Sigmoid colon (tissue), 7 donors: ENCODE measurements around the gene TNFAIP8. TPM values are rescaled to one million over a fixed set of nuclear protein-coding genes. Genes with fewer than 3 reads are reported as not detected.
A peak's percentile ranks its signal among the peaks of the same experiment; 100 is the strongest.

Experiments used
- DNase-seq: peaks from one replicate; pipeline ENCODE4 v3.0.0-alpha.2; 2019
- H3K27ac ChIP-seq, 4 donors: fragments of 200-600 bp; sonication (generic); one replicate each; pipeline ENCODE4 v1.5.1; 2016 to 2019; ENCODE audit warnings: mild to moderate bottlenecking in 1 of 4
- H3K27me3 ChIP-seq, 3 donors: fragments of 200-600 bp; sonication (generic); one replicate each; pipeline ENCODE4 v1.5.1; 2019; ENCODE audit warnings: mild to moderate bottlenecking in 1 of 3
- H3K36me3 ChIP-seq, 4 donors: fragments of 200-600 bp; sonication (generic); one replicate each; pipeline ENCODE4 v1.5.1; 2016 to 2019
- H3K4me1 ChIP-seq, 4 donors: fragments of 200-600 bp; sonication (generic); one replicate each; pipeline ENCODE4 v1.5.1; 2017 to 2019
- H3K4me3 ChIP-seq, 4 donors: fragments of 200-600 bp; sonication (generic); one replicate each; pipeline ENCODE4 v1.5.1; 2017 to 2019; ENCODE audit warnings: mild to moderate bottlenecking in 2 of 4, moderate library complexity in 1 of 4
- H3K9me3 ChIP-seq, 4 donors: fragments of 200-600 bp in 3 of 4; sonication (generic) in 3 of 4; one replicate each; pipeline versions ENCODE4 v1.5.1 to v1.6.1; 2013 to 2019
- CTCF ChIP-seq, 4 experiments: fragments of 450-650 bp in 3 of 4; fragments of 200-600 bp in 1 of 4; IDR thresholded peaks; one replicate each; pipeline ENCODE4 v1.5.1; 2016 to 2019; ENCODE audit warnings: antibody characterized with exemption in 4 of 4, mild to moderate bottlenecking in 3 of 4, moderate library complexity in 2 of 4
- EP300 ChIP-seq, 4 donors: sonication (generic); formaldehyde crosslinking; IDR thresholded peaks; one replicate each; pipeline ENCODE4 v1.6.1; 2017; ENCODE audit warnings: antibody characterized with exemption in 4 of 4
- POLR2A ChIP-seq, 2 donors: fragments of 450-650 bp; IDR thresholded peaks; one replicate each; pipeline ENCODE4 v1.6.1; 2016; ENCODE audit warnings: antibody characterized with exemption in 2 of 2, mild to moderate bottlenecking in 2 of 2, moderate library complexity in 2 of 2
- POLR2AphosphoS5 ChIP-seq, 4 donors: sonication (generic); formaldehyde crosslinking; IDR thresholded peaks; one replicate each; pipeline ENCODE4 v1.6.1; 2017; ENCODE audit warnings: antibody characterized with exemption in 4 of 4
- WGBS, 2 donors: extraction: QIAGEN DNeasy Blood & Tissue Kit; methylation state at CpG; one replicate each; pipeline ENCODE4 v1.1.7; 2013; 5-methylcytosine and 5-hydroxymethylcytosine counted together
- intact Hi-C: fragments of 100-400 bp; cut with DNase I; formaldehyde crosslinking; loops from one replicate; pipeline ENCODE4 v1.15.1; 2023
- polyA plus RNA-seq, 3 donors: library from polyadenylated mRNA; stranded (reverse); fragments of 200-250 nt; gene quantifications; one replicate each; pipeline ENCODE4 v1.2.3, GENCODE V29; 2013
- total RNA-seq, 4 donors: library from RNA; depleted of rRNA; stranded (reverse); fragments of >200 nt; gene quantifications; one replicate each; pipeline ENCODE4 v1.1.0, GENCODE V29; 2016
- donor health status: healthy with polysubstance abuse.
- donor health status: Bipolar disorder and iron deficiency.
- donor health status: healthy.

Gene TNFAIP8
- total and polyA plus RNA-seq, 7 donors: 6.9 to 55.8 (median 14.8) TPM

- 81 to 86% methylated on average over 7 of the region's 7 CpGs for WGBS, 2 donors
- no peaks in the 10 kb centered on the region for H3K36me3 ChIP-seq
- TF ChIP-seq POLR2AphosphoS5 (IDR thresholded peaks at IDR 0.05) (no peak), POLR2A (IDR thresholded peaks at IDR 0.05) (no peak), EP300 (IDR thresholded peaks at IDR 0.05) (no peak), CTCF (IDR thresholded peaks at IDR 0.05) (no peak)
- intact Hi-C loops: no loop called here
- H3K9me3 ChIP-seq: no peaks in the 10 kb centered on the region
- DNase-seq: no peak
- H3K4me3 ChIP-seq: no peak overlapping the region
- H3K27me3 ChIP-seq: no peaks in the 10 kb centered on the region
- no peak overlapping the region for H3K27ac ChIP-seq
- no peaks in the 10 kb centered on the region for H3K4me1 ChIP-seq
Measured at GRCh38 chr5:119322312-119322947, 33.4 kb upstream of the TNFAIP8 start.

GRCh38 chr5:119322948-119323537, 32.8 kb upstream of the TNFAIP8 start:
- no peak for DNase-seq
- intact Hi-C loops: no loop called here
- no peak overlapping the region for H3K27ac ChIP-seq
- no peaks in the 10 kb centered on the region for H3K27me3 ChIP-seq
- no peak for TF ChIP-seq POLR2A (IDR thresholded peaks at IDR 0.05)
- no peak for TF ChIP-seq POLR2AphosphoS5 (IDR thresholded peaks at IDR 0.05)
- no peak for TF ChIP-seq CTCF (IDR thresholded peaks at IDR 0.05)
- no peak for TF ChIP-seq EP300 (IDR thresholded peaks at IDR 0.05)
- no peak overlapping the region for H3K4me3 ChIP-seq
- H3K36me3 ChIP-seq: no peaks in the 10 kb centered on the region
- H3K9me3 ChIP-seq: no peaks in the 10 kb centered on the region
- WGBS, 2 donors: 74 to 89% methylated on average over 3 of the region's 3 CpGs
- peaks cover 0 to 4% (median 3%) of the 10 kb centered on the region in 4 donors for H3K4me1 ChIP-seq

GRCh38 chr5:119323601-119324000, 32.2 kb upstream of the TNFAIP8 start:
- TF ChIP-seq EP300 (IDR thresholded peaks at IDR 0.05) (no peak), CTCF (IDR thresholded peaks at IDR 0.05) (no peak), POLR2AphosphoS5 (IDR thresholded peaks at IDR 0.05) (no peak), POLR2A (IDR thresholded peaks at IDR 0.05) (no peak)
- DNase-seq: no peak
- no peaks in the 10 kb centered on the region for H3K9me3 ChIP-seq
- H3K4me3 ChIP-seq: no peak overlapping the region
- H3K27me3 ChIP-seq: no peaks in the 10 kb centered on the region
- H3K36me3 ChIP-seq: no peaks in the 10 kb centered on the region
- H3K4me1 ChIP-seq: peaks cover 0 to 9% (median 9%) of the 10 kb centered on the region in 4 donors
- peak overlapping the region in 1 of 4 donors; percentile 28 for H3K27ac ChIP-seq
- intact Hi-C loops: no loop called here

GRCh38 chr5:119324842-119325241, 31.0 kb upstream of the TNFAIP8 start:
- no peak for DNase-seq
- Histone ChIP-seq H3K27me3 (no peaks in the 10 kb centered on the region), H3K9me3 (no peaks in the 10 kb centered on the region), H3K36me3 (no peaks in the 10 kb centered on the region), H3K4me1 (peaks cover 0 to 22% (median 21%) of the 10 kb centered on the region in 4 donors), H3K27ac (no peak overlapping the region), H3K4me3 (no peak overlapping the region)
- no peak for TF ChIP-seq EP300 (IDR thresholded peaks at IDR 0.05)
- no peak for TF ChIP-seq POLR2A (IDR thresholded peaks at IDR 0.05)
- no peak for TF ChIP-seq CTCF (IDR thresholded peaks at IDR 0.05)
- no peak for TF ChIP-seq POLR2AphosphoS5 (IDR thresholded peaks at IDR 0.05)
- intact Hi-C loops: no loop called here
- WGBS, 2 donors: 87 to 94% methylated on average over 4 of the region's 4 CpGs
